Vagina (tissue), 2 donors: ENCODE results near the gene LRRC7. TPM values are rescaled to one million over a fixed set of nuclear protein-coding genes. Genes with fewer than 3 reads are reported as not detected.

Source experiments
- DNase-seq, 2 donors: peaks; one replicate each; pipeline ENCODE4 v3.0.0-alpha.2; 2017; ENCODE audit errors: extremely low spot score in 2 of 2
- H3K27ac ChIP-seq: fragments of 200-600 bp; sonication (generic); one replicate; pipeline ENCODE4 v1.5.1; 2019
- H3K27me3 ChIP-seq: fragments of 200-600 bp; sonication (generic); one replicate; pipeline ENCODE4 v1.5.1; 2019
- H3K36me3 ChIP-seq, 2 donors: fragments of 200-600 bp; sonication (generic); one replicate each; pipeline ENCODE4 v1.5.1; 2017 to 2019
- H3K4me1 ChIP-seq: fragments of 200-600 bp; sonication (generic); one replicate; pipeline ENCODE4 v1.5.1; 2019
- H3K4me3 ChIP-seq, 2 donors: fragments of 200-600 bp; sonication (generic); 1 replicate in 1 of 2; 2 replicates in 1 of 2; pipeline ENCODE4 v1.5.1; 2016 to 2019
- H3K9me3 ChIP-seq: fragments of 200-600 bp; sonication (generic); one replicate; pipeline ENCODE4 v1.5.1; 2019
- POLR2A ChIP-seq, 2 donors: fragments of 450-650 bp; IDR thresholded peaks; one replicate each; pipeline ENCODE4 v1.6.1; 2017; ENCODE audit warnings: antibody characterized with exemption in 2 of 2, mild to moderate bottlenecking in 2 of 2, moderate library complexity in 2 of 2
- POLR2AphosphoS5 ChIP-seq, 2 donors: sonication (generic); formaldehyde crosslinking; IDR thresholded peaks; one replicate each; pipeline ENCODE4 v1.9.0; 2017; ENCODE audit warnings: antibody characterized with exemption in 2 of 2, mild to moderate bottlenecking in 2 of 2, low read depth in 1 of 2; ENCODE audit not compliant: insufficient read depth in 1 of 2
- intact Hi-C: fragments of 100-400 bp; cut with DNase I; formaldehyde crosslinking; loops from one replicate; pipeline ENCODE4 v1.15.1; 2023
- total RNA-seq: library from RNA; depleted of rRNA; stranded (reverse); fragments of >200 nt; gene quantifications from one replicate; pipeline ENCODE4 v1.2.3, GENCODE V29; 2016
- TF ChIP-seq, protein P1 (sequence below), 3 experiments: fragments of 450-650 bp in 2 of 3; fragments of 200-600 bp in 1 of 3; sonication (generic) in 1 of 3; IDR thresholded peaks; one replicate each; pipeline ENCODE4 v1.5.1; 2017 to 2019; ENCODE audit warnings: antibody characterized with exemption in 3 of 3, mild to moderate bottlenecking in 2 of 3, moderate library complexity in 2 of 3

LRRC7 gene
- total RNA-seq, 1 donor from 2014 or later = not detected

DNA sequence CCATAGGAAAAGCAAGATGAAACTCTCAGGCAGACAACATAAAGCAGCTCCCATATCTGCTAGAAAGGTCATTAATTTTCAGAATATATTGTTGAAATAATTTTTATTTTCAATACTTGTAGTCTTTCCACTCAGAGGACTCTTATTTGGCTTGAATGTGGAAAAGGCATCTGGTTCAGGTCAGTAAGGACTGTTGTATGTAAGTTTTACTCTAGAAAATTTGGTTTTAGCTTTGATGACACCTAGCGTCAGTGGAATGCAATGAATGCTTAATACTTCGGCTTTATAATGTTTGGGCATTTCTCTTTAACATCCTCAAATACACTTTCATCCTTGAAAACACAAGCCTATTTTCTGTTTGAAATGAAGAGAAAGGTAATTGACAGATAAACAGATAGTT lies 574.4 kb downstream of the LRRC7 start:
- Histone ChIP-seq H3K27ac (no peak overlapping the region), H3K36me3 (no peaks in the 10 kb centered on the region), H3K27me3 (no peaks in the 10 kb centered on the region), H3K4me1 (peaks cover 9% of the 10 kb centered on the region), H3K9me3 (no peaks in the 10 kb centered on the region), H3K4me3 (no peak overlapping the region)
- no peak for TF ChIP-seq POLR2A (IDR thresholded peaks at IDR 0.05)
- no peak for TF ChIP-seq POLR2AphosphoS5 (IDR thresholded peaks at IDR 0.05; ENCODE audit: insufficient read depth in 1 of 2, low read depth in 1 of 2)
- TF ChIP-seq, protein P1, sequence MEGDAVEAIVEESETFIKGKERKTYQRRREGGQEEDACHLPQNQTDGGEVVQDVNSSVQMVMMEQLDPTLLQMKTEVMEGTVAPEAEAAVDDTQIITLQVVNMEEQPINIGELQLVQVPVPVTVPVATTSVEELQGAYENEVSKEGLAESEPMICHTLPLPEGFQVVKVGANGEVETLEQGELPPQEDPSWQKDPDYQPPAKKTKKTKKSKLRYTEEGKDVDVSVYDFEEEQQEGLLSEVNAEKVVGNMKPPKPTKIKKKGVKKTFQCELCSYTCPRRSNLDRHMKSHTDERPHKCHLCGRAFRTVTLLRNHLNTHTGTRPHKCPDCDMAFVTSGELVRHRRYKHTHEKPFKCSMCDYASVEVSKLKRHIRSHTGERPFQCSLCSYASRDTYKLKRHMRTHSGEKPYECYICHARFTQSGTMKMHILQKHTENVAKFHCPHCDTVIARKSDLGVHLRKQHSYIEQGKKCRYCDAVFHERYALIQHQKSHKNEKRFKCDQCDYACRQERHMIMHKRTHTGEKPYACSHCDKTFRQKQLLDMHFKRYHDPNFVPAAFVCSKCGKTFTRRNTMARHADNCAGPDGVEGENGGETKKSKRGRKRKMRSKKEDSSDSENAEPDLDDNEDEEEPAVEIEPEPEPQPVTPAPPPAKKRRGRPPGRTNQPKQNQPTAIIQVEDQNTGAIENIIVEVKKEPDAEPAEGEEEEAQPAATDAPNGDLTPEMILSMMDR (IDR thresholded peaks at IDR 0.05) = peak in 1 of 3 experiments; percentile 5
- no peak for DNase-seq
- intact Hi-C loops = no loop called here

GRCh38 chr1:70143048-70143659 lies 575.4 kb downstream of the LRRC7 start:
- Histone ChIP-seq H3K4me1 (peaks cover 9% of the 10 kb centered on the region), H3K4me3 (no peak overlapping the region), H3K27ac (no peak overlapping the region), H3K27me3 (no peaks in the 10 kb centered on the region), H3K9me3 (no peaks in the 10 kb centered on the region), H3K36me3 (peaks cover 0 to 5% of the 10 kb centered on the region in 2 donors)
- no peak for DNase-seq
- TF ChIP-seq POLR2A (IDR thresholded peaks at IDR 0.05) = no peak
- TF ChIP-seq, protein P1 (IDR thresholded peaks at IDR 0.05) = no peak
- no peak for TF ChIP-seq POLR2AphosphoS5 (IDR thresholded peaks at IDR 0.05; ENCODE audit: insufficient read depth in 1 of 2, low read depth in 1 of 2)
- intact Hi-C loops = no loop called here

- H3K27ac ChIP-seq = no peak overlapping the region
- DNase-seq = no peak
- no peaks in the 10 kb centered on the region for H3K4me1 ChIP-seq
- intact Hi-C loops = no loop called here
- H3K36me3 ChIP-seq = peaks cover 0 to 21% of the 10 kb centered on the region in 2 donors
- H3K9me3 ChIP-seq = no peaks in the 10 kb centered on the region
- TF ChIP-seq POLR2A (IDR thresholded peaks at IDR 0.05) (no peak), POLR2AphosphoS5 (IDR thresholded peaks at IDR 0.05; ENCODE audit: insufficient read depth in 1 of 2, low read depth in 1 of 2) (no peak)
- no peaks in the 10 kb centered on the region for H3K27me3 ChIP-seq
- no peak overlapping the region for H3K4me3 ChIP-seq
Measured at GRCh38 chr1:70146488-70146887, 578.8 kb downstream of the LRRC7 start.

DNA sequence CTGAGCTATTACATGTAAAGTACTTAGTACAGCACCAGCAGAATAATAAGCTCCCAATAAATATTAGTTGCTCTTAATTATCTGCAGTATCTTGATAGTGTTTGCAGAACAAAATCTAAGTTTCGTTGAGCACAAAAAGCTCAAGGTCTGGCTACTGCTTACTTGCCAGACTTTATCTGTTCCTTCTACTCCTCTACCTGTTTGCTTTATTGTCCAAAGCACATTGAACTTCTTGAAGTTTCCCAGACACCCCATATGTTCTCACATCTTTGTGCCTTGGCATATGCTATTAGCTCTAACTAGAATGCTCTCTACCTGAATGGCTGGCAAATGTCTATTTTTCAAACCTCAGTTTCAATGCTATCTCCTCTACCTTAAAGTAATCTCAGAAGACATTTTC lies 582.7 kb downstream of the LRRC7 start:
- Histone ChIP-seq H3K4me3 (no peak overlapping the region), H3K36me3 (peaks cover 0 to 21% of the 10 kb centered on the region in 2 donors), H3K9me3 (no peaks in the 10 kb centered on the region), H3K27me3 (no peaks in the 10 kb centered on the region), H3K4me1 (no peaks in the 10 kb centered on the region), H3K27ac (no peak overlapping the region)
- TF ChIP-seq POLR2A (IDR thresholded peaks at IDR 0.05) = no peak
- TF ChIP-seq POLR2AphosphoS5 (IDR thresholded peaks at IDR 0.05; ENCODE audit: insufficient read depth in 1 of 2, low read depth in 1 of 2) = no peak
- TF ChIP-seq, protein P1 (IDR thresholded peaks at IDR 0.05) = no peak
- intact Hi-C loops = no loop called here
- no peak for DNase-seq

GRCh38 chr1:70153739-70154138 lies 586.0 kb downstream of the LRRC7 start:
- peaks cover 0 to 15% of the 10 kb centered on the region in 2 donors for H3K36me3 ChIP-seq
- H3K27me3 ChIP-seq = no peaks in the 10 kb centered on the region
- no peak for DNase-seq
- no peak for TF ChIP-seq POLR2A (IDR thresholded peaks at IDR 0.05)
- TF ChIP-seq, protein P1 (IDR thresholded peaks at IDR 0.05) = no peak
- TF ChIP-seq POLR2AphosphoS5 (IDR thresholded peaks at IDR 0.05; ENCODE audit: insufficient read depth in 1 of 2, low read depth in 1 of 2) = no peak
- H3K27ac ChIP-seq = no peak overlapping the region
- intact Hi-C loops = no loop called here
- no peak overlapping the region for H3K4me3 ChIP-seq
- H3K9me3 ChIP-seq = no peaks in the 10 kb centered on the region
- no peaks in the 10 kb centered on the region for H3K4me1 ChIP-seq
